Skeletal muscle cell (primary cell): ENCODE data around the gene CNMD.
A peak's percentile ranks its signal among the peaks of the same experiment; 100 is the strongest.
"Not testable (repeated sequence)": the region's sequence is repeated elsewhere in the genome, so short reads cannot be mapped to it uniquely, and the experiment has no call there.

Experiments
- DNase-seq: peaks from one replicate; pipeline ENCODE4 v3.0.0-alpha.2; 2010; ENCODE audit warnings: low read depth
- H3K4me3 ChIP-seq: 2 replicates; pipeline ENCODE4 v1.5.1; 2011; ENCODE audit warnings: low read depth, mild to moderate bottlenecking, control low read depth, low read length, moderate library complexity

Gene CNMD

GRCh38 chr13:52703482-52703881 is 36.1 kb downstream of the CNMD start:
- no peak overlapping the region for H3K4me3 ChIP-seq
- no peak for DNase-seq

DNA sequence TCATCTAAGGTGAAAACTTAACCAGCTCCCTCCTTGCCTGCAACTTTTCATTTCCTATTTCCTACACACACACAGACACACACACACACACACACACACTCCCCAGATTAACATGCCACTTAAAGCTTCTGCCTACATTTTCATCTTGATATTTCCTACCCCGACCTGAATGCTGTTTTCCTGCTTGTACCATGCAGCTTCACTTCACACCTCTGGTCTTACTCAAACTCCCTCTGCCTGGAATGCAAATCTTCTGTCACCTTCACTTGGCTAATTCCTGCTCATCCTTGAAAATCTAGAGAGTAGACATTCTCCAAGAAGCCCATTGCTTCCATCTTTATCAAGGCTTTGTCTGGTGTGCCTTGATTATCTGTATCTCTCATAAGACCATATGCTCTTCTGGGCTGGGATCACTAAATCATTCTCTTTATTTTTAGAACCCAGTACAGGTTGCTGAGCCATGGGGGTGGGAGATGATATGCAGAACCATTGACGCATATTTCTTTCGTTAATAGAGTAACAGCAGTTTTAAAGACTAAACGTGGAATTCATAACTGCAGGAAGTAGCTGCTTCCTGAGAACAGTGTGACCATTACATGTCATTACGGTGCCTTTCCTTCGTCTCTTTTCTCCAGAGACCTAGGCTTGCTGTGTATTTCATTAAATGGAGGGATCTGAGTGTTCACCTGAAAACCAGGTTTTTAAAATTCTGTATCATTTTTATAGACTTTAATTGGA is 37.7 kb downstream of the CNMD start:
- DNase-seq = no peak
- H3K4me3 ChIP-seq = no peak overlapping the region

DNA sequence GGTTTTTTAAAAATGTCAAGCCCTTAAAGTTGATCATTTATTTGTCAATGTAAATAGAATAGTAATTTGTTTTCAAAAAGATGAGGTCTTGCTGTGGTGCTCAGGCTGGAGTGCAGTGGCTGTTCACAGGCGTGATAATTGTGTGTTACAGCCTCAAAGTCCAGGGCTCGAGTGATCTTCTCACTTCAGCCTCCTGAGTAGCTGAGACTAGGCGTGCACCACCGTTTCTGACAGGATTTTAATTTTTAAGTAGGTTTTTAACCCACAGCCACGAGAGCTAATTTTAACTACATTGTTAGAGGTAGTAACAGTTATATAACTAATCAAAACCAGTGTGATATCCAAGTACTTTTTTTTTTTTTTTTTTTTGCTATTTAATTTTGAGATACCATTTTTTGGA is 43.1 kb downstream of the CNMD start:
- no peak overlapping the region for H3K4me3 ChIP-seq
- no peak for DNase-seq

- peak; percentile 40 for DNase-seq
- H3K4me3 ChIP-seq = no peak overlapping the region
Measured at GRCh38 chr13:52695856-52696255, 43.8 kb downstream of the CNMD start.

- no peak for DNase-seq
- no peak overlapping the region for H3K4me3 ChIP-seq
Measured at GRCh38 chr13:52686376-52686775, 53.2 kb downstream of the CNMD start.

DNA sequence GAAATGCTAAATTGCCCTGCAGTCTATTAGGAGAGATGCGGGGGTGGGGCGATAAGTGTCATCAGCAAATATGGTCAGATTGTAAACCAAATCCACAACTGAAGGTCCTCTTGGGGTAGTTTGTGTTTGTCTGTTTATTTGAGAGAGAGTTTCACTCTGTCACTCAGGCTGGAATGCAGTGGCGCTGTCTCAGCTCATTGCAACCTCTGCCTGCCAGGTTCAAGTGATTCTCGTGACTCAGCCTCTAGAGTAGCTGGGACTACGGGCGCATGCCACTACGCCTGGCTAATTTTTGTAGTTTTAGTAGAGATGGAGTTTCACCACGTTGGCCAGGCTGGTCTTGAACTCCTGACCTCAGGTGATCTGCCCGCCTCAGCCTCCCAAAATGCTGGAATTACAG is 53.8 kb downstream of the CNMD start:
- not testable (repeated sequence) for DNase-seq

DNA sequence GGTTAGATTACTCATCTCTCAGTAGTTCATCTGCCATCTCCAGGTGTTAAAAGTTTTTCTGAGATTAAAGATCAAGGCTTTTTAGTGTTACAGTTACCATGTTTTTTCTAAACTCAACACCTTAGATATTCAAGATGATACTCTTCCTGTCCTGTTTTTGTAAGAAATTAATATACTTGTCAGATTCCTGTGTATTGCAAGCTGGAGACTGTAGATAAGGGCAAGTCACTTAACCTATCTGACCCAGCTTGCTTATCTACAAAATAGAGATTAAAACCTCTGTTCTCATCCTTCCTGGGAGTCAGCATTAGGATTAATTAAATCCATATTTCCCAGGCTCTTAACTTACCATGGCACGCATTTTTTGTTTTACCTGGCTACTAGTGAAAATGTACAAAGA is 61.8 kb downstream of the CNMD start:
- no peak for DNase-seq
- no peak overlapping the region for H3K4me3 ChIP-seq

More for the DNA sequence above, 53.8 kb downstream of the CNMD start:
- not testable (repeated sequence) for H3K4me3 ChIP-seq

DNA sequence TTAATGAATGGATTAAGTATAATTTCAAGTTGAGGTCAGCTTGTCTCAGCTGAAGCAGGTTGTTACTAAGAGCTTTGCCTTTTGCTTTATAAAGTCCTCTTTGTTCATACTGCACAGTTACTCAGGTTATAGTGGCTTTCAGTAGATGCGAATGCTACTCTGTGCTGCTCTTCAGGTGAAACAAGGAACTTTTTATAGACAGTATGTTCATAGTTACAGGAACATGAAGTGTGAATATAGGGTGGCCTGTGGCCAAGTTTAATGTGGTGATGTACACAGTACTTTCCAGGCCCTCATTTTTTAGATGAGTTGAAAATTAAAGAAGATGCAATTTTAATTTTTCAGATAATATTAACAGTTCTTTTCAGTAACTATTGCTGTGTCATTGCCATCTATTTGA is 66.2 kb downstream of the CNMD start:
- no peak for DNase-seq
- no peak overlapping the region for H3K4me3 ChIP-seq

GRCh38 chr13:52670726-52671125 is 68.9 kb downstream of the CNMD start:
- no peak overlapping the region for H3K4me3 ChIP-seq
- no peak for DNase-seq

- no peak overlapping the region for H3K4me3 ChIP-seq
- no peak for DNase-seq
Measured at GRCh38 chr13:52669677-52670076, 69.9 kb downstream of the CNMD start.

DNA sequence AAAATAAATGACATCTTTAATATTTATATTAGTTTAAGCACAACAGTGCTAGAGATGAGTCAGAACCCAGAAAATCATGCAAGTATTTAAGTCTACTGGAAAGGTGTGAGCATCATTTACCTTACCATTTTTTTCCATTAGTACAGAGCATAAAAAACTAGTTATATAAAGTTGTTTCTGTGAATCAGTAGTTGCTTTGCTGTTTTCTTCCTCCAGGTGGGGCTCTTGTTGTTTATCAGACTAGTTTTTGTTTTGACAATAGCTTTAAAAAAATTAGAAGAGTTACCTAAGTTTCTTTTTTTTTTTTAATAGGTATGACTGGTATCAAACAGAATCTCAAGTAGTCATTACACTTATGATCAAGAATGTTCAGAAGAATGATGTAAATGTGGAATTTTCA is 74.3 kb downstream of the CNMD start:
- no peak for DNase-seq
- no peak overlapping the region for H3K4me3 ChIP-seq

DNA sequence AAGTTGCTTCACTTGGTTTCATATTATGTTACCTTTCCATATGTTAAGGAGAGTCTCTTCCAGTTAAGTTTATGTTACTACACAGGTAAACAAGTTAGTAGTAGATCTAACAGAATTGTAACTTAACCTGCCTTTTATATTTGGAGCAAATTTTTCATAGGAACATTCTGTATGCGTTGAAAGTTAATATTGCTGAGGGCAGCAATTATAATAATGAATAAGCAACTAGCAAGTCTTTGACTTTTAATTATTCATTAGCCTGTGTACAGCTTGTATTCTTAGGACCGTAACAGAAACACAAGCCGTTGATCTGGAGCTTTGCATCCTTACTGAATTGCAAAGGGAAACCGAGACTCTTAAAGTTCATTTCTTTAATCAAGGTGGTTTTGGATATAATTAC is 75.3 kb downstream of the CNMD start:
- DNase-seq = no peak
- H3K4me3 ChIP-seq = no peak overlapping the region

GRCh38 chr13:52659340-52659739 is 80.3 kb downstream of the CNMD start:
- no peak overlapping the region for H3K4me3 ChIP-seq

More at GRCh38 chr13:52659340-52659739, 80.3 kb downstream of the CNMD start:
- no peak for DNase-seq
